Neural cell (in vitro differentiated cells): ENCODE data around the gene VSIG8. TPM values are rescaled to one million over a fixed set of nuclear protein-coding genes. Genes with fewer than 3 reads are reported as not detected.
"Not testable (repeated sequence)": the region's sequence is repeated elsewhere in the genome, so short reads cannot be mapped to it uniquely, and the experiment has no call there.

Experiments
- H2AFZ ChIP-seq: fragments of 200-600, 300-800 bp; sonication (generic), shearing (Covaris generic); 2 replicates; pipeline ENCODE4 v1.6.0; 2014; ENCODE audit warnings: low read depth, mild to moderate bottlenecking, antibody characterized with exemption, low read length, moderate library complexity
- H3F3A ChIP-seq: fragments of 200-600 bp; shearing (Covaris generic); 2 replicates; pipeline ENCODE4 v1.6.1; 2016; ENCODE audit warnings: mild to moderate bottlenecking, moderate library complexity, mixed read lengths, antibody characterized with exemption, low read length; ENCODE audit not compliant: insufficient read depth, poor library complexity, severe bottlenecking
- H3K27ac ChIP-seq: fragments of 200-600, 300-800 bp; sonication (generic), shearing (Covaris generic); 2 replicates; pipeline ENCODE4 v1.5.1; 2014; ENCODE audit warnings: mild to moderate bottlenecking, low read length, moderate library complexity
- H3K27me3 ChIP-seq: fragments of 300-800, 200-600 bp; sonication (generic), shearing (Covaris generic); 2 replicates; pipeline ENCODE4 v1.6.0; 2014; ENCODE audit warnings: mild to moderate bottlenecking, low read depth, low read length, moderate library complexity; ENCODE audit not compliant: insufficient read depth
- H3K36me3 ChIP-seq: fragments of 300-800, 200-600 bp; sonication (generic), shearing (Covaris generic); 2 replicates; pipeline ENCODE4 v1.5.1; 2014; ENCODE audit warnings: mild to moderate bottlenecking, antibody characterized with exemption, low read length, moderate library complexity; ENCODE audit not compliant: insufficient read depth
- H3K4me2 ChIP-seq: fragments of 300-800, 200-600 bp; sonication (generic), shearing (Covaris generic); 2 replicates; pipeline ENCODE4 v1.6.0; 2014; ENCODE audit warnings: mild to moderate bottlenecking, low read length
- H3K4me3 ChIP-seq: fragments of 300-800, 200-600 bp; sonication (generic), shearing (Covaris generic); 2 replicates; pipeline ENCODE4 v1.5.1; 2014; ENCODE audit warnings: mild to moderate bottlenecking, low read length, moderate library complexity
- H3K79me2 ChIP-seq: fragments of 200-600 bp; shearing (Covaris generic); replicated peaks from 2 replicates; pipeline ENCODE4 v1.6.0; 2014; ENCODE audit warnings: mild to moderate bottlenecking, low read length, moderate library complexity; ENCODE audit not compliant: insufficient read depth
- H3K9ac ChIP-seq: fragments of 300-800, 200-600 bp; sonication (generic), shearing (Covaris generic); 2 replicates; pipeline ENCODE4 v1.6.1; 2016; ENCODE audit warnings: mild to moderate bottlenecking, low read length, mixed read lengths
- H3K9me2 ChIP-seq: fragments of 200-600 bp; shearing (Covaris generic); 2 replicates; pipeline ENCODE4 v1.6.1; 2016; ENCODE audit warnings: mild to moderate bottlenecking, low read length, mixed read lengths; ENCODE audit not compliant: insufficient read depth
- H3K9me3 ChIP-seq: fragments of 200-600, 300-800 bp; sonication (generic), shearing (Covaris generic); 2 replicates; pipeline ENCODE4 v1.6.1; 2016; ENCODE audit warnings: mild to moderate bottlenecking, mixed run types, low read length, moderate library complexity, mixed read lengths
- H4K20me1 ChIP-seq: fragments of 200-600 bp; shearing (Covaris generic); 2 replicates; pipeline ENCODE4 v1.6.1; 2016; ENCODE audit warnings: mild to moderate bottlenecking, mixed run types; ENCODE audit not compliant: insufficient read depth
- EP300 ChIP-seq: fragments of 450-650 bp; conservative IDR thresholded peaks from 2 replicates; pipeline ENCODE4 v1.6.1; 2014; ENCODE audit warnings: antibody characterized with exemption, mild to moderate bottlenecking, moderate library complexity; ENCODE audit not compliant: poor library complexity, severe bottlenecking
- EZH2 ChIP-seq: fragments of 200-600, 300-800 bp; shearing (Covaris generic), sonication (generic); IDR thresholded peaks from 2 replicates; pipeline ENCODE4 v1.6.1; 2014; ENCODE audit warnings: antibody characterized with exemption, low read length, borderline replicate concordance, mild to moderate bottlenecking; ENCODE audit not compliant: insufficient read depth, poor library complexity, severe bottlenecking
- MXI1 ChIP-seq: fragments of 450-650 bp; conservative IDR thresholded peaks from 2 replicates; pipeline ENCODE4 v1.6.1; 2014; ENCODE audit warnings: antibody characterized with exemption, mild to moderate bottlenecking; ENCODE audit not compliant: poor library complexity, severe bottlenecking
- POLR2AphosphoS5 ChIP-seq: IDR thresholded peaks from 2 replicates; pipeline ENCODE4 v1.6.1; 2012
- RAD21 ChIP-seq: fragments of 450-650 bp; conservative IDR thresholded peaks from 2 replicates; pipeline ENCODE4 v1.6.1; 2014; ENCODE audit warnings: antibody characterized with exemption, mild to moderate bottlenecking, moderate library complexity
- SMC3 ChIP-seq: fragments of 450-650 bp; conservative IDR thresholded peaks from 2 replicates; pipeline ENCODE4 v1.6.1; 2014; ENCODE audit warnings: antibody characterized with exemption, mild to moderate bottlenecking, moderate library complexity; ENCODE audit not compliant: poor library complexity
- TAF1 ChIP-seq: IDR thresholded peaks from 2 replicates; pipeline ENCODE4 v1.6.1; 2012; ENCODE audit warnings: low read depth
- polyA plus RNA-seq: library from polyadenylated mRNA; depleted of rRNA; stranded (reverse); fragments of >200 nt; gene quantifications from 2 replicates; pipeline ENCODE4 v1.2.3, GENCODE V29; 2014
- TF ChIP-seq, protein P1 (sequence below): fragments of 450-650 bp; IDR thresholded peaks from 2 replicates; pipeline ENCODE4 v1.5.1; 2014; ENCODE audit warnings: antibody characterized with exemption, mild to moderate bottlenecking, moderate library complexity; ENCODE audit not compliant: poor library complexity, severe bottlenecking
- TF ChIP-seq, protein P2 (sequence below): IDR thresholded peaks from 2 replicates; pipeline ENCODE4 v1.6.1; 2012; ENCODE audit warnings: borderline replicate concordance

Gene VSIG8
- polyA plus RNA-seq, 1 donor from 2014 or later: 0.37 TPM

DNA sequence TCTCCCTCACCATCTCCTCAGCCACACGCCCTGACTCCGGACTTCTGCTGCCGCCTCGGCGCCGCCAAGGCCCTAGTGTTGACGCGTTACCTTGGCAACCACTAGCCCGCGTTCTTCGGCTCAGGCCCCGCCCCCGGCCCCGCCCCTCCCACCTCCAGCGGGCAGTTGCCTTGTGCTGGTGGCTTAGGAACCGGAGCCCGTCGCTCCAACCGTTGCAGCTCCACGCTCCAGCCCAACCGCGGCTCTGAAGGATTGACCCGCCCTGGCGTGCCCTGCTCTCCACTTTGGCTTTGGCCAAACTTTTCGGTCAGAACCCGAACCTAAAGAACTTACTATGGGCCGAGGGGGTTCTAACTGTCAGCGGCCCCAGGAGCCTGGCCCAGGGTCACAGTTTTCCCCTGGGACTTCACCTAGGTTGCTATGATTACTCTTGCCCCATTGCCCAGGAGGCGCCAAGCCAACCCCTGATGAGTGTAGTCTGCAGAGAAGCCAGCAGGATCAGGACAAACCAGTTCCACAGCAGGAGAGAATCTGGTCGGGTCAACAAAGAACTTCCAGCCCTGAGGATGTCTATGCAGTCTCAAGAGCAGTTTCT is 37.7 kb upstream of the VSIG8 start, which contains the start of gene CFAP45:
Gene CFAP45 (minus strand): TSS at position 80 of the 595 bp plus-strand sequence. CDS start 67 bp downstream, at position 13.
- H3K36me3 ChIP-seq: no peaks in the 10 kb centered on the region
- peak within 1 kb of the TSS; percentile 21 for H3K4me3 ChIP-seq
- H3K27me3 ChIP-seq: no peaks in the 10 kb centered on the region
- TF ChIP-seq EP300 (no peak), SMC3 (no peak), TAF1 (no peak), POLR2AphosphoS5 (no peak), RAD21 (no peak), EZH2 (no peak), MXI1 (no peak)
- TF ChIP-seq, protein P1, sequence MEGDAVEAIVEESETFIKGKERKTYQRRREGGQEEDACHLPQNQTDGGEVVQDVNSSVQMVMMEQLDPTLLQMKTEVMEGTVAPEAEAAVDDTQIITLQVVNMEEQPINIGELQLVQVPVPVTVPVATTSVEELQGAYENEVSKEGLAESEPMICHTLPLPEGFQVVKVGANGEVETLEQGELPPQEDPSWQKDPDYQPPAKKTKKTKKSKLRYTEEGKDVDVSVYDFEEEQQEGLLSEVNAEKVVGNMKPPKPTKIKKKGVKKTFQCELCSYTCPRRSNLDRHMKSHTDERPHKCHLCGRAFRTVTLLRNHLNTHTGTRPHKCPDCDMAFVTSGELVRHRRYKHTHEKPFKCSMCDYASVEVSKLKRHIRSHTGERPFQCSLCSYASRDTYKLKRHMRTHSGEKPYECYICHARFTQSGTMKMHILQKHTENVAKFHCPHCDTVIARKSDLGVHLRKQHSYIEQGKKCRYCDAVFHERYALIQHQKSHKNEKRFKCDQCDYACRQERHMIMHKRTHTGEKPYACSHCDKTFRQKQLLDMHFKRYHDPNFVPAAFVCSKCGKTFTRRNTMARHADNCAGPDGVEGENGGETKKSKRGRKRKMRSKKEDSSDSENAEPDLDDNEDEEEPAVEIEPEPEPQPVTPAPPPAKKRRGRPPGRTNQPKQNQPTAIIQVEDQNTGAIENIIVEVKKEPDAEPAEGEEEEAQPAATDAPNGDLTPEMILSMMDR: no peak
- TF ChIP-seq, protein P2, sequence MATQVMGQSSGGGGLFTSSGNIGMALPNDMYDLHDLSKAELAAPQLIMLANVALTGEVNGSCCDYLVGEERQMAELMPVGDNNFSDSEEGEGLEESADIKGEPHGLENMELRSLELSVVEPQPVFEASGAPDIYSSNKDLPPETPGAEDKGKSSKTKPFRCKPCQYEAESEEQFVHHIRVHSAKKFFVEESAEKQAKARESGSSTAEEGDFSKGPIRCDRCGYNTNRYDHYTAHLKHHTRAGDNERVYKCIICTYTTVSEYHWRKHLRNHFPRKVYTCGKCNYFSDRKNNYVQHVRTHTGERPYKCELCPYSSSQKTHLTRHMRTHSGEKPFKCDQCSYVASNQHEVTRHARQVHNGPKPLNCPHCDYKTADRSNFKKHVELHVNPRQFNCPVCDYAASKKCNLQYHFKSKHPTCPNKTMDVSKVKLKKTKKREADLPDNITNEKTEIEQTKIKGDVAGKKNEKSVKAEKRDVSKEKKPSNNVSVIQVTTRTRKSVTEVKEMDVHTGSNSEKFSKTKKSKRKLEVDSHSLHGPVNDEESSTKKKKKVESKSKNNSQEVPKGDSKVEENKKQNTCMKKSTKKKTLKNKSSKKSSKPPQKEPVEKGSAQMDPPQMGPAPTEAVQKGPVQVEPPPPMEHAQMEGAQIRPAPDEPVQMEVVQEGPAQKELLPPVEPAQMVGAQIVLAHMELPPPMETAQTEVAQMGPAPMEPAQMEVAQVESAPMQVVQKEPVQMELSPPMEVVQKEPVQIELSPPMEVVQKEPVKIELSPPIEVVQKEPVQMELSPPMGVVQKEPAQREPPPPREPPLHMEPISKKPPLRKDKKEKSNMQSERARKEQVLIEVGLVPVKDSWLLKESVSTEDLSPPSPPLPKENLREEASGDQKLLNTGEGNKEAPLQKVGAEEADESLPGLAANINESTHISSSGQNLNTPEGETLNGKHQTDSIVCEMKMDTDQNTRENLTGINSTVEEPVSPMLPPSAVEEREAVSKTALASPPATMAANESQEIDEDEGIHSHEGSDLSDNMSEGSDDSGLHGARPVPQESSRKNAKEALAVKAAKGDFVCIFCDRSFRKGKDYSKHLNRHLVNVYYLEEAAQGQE: no peak
- H3K9me3 ChIP-seq: no peaks in the 10 kb centered on the region
- H2AFZ ChIP-seq: no peak within 1 kb of the TSS
- no peaks in the 10 kb centered on the region for H3F3A ChIP-seq
- H3K79me2 ChIP-seq: no peaks in the 10 kb centered on the region
- H3K9me2 ChIP-seq: no peaks in the 10 kb centered on the region
- no peak within 1 kb of the TSS for H3K27ac ChIP-seq
- no peaks in the 10 kb centered on the region for H4K20me1 ChIP-seq
- no peak within 1 kb of the TSS for H3K4me2 ChIP-seq
- H3K9ac ChIP-seq: no peak within 1 kb of the TSS

DNA sequence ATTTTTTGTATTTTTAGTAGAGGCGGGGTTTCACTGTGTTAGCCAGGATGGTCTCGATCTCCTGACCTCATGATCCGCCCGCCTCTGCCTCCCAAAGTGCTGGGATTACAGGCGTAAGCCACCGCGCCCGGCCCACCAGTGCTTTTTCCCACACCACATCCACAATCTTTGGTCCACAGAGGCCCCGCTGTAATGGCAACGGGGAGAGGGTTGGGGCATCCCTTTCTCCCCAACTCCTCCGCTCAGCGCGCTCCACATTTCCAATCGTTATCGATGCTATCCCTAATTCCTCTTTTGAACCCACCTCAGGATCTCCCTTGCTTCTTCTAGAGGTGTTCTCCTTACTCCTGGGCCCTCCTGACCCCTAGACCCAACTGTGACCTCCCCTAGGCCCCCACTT is 37.2 kb upstream of the VSIG8 start:
- not testable (repeated sequence) for H3K27ac ChIP-seq, H3K4me2 ChIP-seq, H3K9me2 ChIP-seq, H4K20me1 ChIP-seq, H2AFZ ChIP-seq, H3K27me3 ChIP-seq, H3K9me3 ChIP-seq, H3K79me2 ChIP-seq, H3K36me3 ChIP-seq, H3F3A ChIP-seq, H3K9ac ChIP-seq
- H3K4me3 ChIP-seq: peak overlapping the region; percentile 21
